NB4 (cell line): ENCODE data around the gene NHS.

ENCODE experiments used
- MYC ChIP-seq: IDR thresholded peaks from 2 replicates; pipeline ENCODE4 v1.6.1; 2011; ENCODE audit warnings: low read depth, low read length
- POLR2A ChIP-seq: IDR thresholded peaks from 2 replicates; pipeline ENCODE4 v1.6.1; 2011; ENCODE audit warnings: mild to moderate bottlenecking; ENCODE audit not compliant: insufficient read length; ENCODE audit errors: extremely low read depth
- TF ChIP-seq, protein P1 (sequence below): IDR thresholded peaks from one replicate; pipeline ENCODE4 v1.5.1; 2012; ENCODE audit warnings: low read depth, low read length

DNA sequence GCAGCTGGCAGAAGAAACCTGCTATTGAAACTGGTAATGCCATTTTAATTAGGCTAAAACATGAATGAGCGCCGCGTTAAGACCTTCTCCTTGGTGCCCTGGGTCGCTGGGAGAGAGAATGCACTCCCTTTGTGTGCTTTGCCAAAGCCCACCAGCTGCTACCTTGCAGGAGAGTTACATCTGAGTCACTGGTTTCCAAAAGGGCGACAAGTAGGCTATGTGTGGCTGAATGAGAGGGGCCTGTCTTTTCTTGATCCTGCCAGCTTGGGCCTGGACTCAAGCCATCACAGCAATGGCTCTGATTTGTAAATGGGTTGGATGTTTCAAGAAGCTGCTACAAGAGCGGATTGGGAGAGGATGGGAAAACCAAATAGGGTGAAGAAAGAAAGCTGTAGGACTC, 81.5 kb downstream of the NHS start:
- TF ChIP-seq, protein P1, sequence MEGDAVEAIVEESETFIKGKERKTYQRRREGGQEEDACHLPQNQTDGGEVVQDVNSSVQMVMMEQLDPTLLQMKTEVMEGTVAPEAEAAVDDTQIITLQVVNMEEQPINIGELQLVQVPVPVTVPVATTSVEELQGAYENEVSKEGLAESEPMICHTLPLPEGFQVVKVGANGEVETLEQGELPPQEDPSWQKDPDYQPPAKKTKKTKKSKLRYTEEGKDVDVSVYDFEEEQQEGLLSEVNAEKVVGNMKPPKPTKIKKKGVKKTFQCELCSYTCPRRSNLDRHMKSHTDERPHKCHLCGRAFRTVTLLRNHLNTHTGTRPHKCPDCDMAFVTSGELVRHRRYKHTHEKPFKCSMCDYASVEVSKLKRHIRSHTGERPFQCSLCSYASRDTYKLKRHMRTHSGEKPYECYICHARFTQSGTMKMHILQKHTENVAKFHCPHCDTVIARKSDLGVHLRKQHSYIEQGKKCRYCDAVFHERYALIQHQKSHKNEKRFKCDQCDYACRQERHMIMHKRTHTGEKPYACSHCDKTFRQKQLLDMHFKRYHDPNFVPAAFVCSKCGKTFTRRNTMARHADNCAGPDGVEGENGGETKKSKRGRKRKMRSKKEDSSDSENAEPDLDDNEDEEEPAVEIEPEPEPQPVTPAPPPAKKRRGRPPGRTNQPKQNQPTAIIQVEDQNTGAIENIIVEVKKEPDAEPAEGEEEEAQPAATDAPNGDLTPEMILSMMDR = no peak
- TF ChIP-seq MYC (no peak), POLR2A (no peak)
